NCI-H1417 treated with DMSO at 0.1 percent for 48 hours (cell line): ENCODE measurements around the gene ZFP28.

ENCODE experiments used
- DNase-seq: peaks from one replicate; lab custom pipeline; 2025; lab: John Stamatoyannopoulos, UW

Gene ZFP28

DNA sequence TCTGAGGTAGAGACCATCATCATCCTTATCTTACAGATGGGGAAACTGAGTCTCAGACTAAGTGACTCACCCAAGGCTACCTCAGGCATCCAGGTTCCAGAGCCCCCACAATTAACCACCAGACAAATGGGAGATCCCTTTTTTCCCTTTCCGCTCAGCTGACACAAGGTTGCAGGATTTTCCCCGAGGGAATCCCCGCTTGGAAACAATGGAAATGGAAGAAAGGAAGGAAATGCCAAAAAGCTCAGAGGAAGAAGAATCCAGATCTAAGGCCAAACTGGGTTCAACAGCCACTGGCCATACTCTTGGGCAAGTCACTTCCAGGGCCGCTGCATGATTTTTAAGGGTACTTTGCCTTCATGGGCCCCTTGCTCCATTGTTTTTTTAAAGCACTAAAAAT lies 57.9 kb downstream of the ZFP28 start:
- no peak for DNase-seq

DNA sequence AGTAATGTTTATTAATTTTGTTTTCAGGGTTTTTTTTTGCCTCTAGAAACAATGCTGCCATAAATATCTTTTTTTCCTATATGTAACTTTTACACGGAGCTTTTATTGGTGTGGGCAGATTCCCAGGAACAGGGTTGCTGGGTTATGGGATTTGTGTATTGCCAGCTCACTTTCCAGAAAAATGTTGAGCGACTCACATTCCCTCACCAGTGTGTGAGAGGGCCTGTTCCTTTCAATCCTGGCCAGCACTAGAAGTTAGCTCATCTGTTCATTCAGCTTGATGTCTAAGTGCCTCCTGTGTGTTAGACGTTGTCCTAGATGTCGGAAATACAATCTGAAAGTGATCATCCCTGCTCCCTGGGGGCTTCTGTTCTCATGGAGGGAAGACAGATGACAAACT lies 58.9 kb downstream of the ZFP28 start:
- no peak for DNase-seq

DNA sequence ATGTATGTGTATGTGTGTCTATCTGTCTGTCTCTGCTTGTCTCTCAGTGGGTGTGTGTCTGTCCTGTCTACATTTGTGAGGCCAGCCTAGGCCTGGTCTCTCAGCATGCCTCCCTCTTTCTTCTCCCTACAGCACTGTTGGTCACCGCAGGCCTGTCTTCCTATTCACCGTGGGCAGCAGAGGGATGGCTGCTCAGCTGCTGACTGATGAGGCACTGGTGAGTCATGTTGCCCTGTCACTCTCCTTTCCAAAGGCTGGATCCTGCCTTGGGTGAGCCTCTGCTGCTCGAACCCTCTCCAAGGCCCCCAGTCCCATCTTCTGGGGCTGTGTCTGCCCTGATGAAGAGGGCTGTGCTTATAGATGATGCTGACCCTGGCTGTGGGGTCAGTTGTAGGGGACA lies 62.6 kb downstream of the ZFP28 start:
- DNase-seq, result no peak

- DNase-seq, result no peak
These were observed 65.1 kb downstream of the ZFP28 start for GRCh38 chr19:56603829-56604228.
